ENCODE data around the gene UVRAG. TPM values are rescaled to one million over a fixed set of nuclear protein-coding genes. Genes with fewer than 3 reads are reported as not detected.

UVRAG gene
- polyA plus RNA-seq, 1 experiment = 8.2 TPM

GRCh38 chr11:75789521-75789920 lies 25.5 kb upstream of the UVRAG start:
- TF ChIP-seq CTCF (IDR thresholded peaks at IDR 0.05; ENCODE audit: insufficient read depth, low read depth, low read length) = no peak
- no peak for DNase-seq (ENCODE audit: low read depth)
- ChIA-PET CTCF (interaction anchor here (1.1 to 2.7 kb wide), 2 partner anchors 14 to 31 kb away, joined by 3 to 7 read pairs; no protein-coding TSS in a partner anchor), POLR2A (no interaction called here)
- H3K27me3 ChIP-seq (ENCODE audit: control insufficient read depth, insufficient read depth, low read length) = no peaks in the 10 kb centered on the region; the same call in 1 of the 2 replicates
- no peaks in the 10 kb centered on the region for H3K36me3 ChIP-seq (ENCODE audit: control insufficient read depth, insufficient read depth, low read length)
- H3K4me3 ChIP-seq (ENCODE audit: low read depth, low read length) = no peak overlapping the region

- ChIA-PET CTCF (interaction anchor here (0.7 to 1.4 kb wide), 2 partner anchors 11 to 16 kb away, joined by 3 to 4 read pairs; no protein-coding TSS in a partner anchor), POLR2A (no interaction called here)
- H3K27me3 ChIP-seq (ENCODE audit: control insufficient read depth, insufficient read depth, low read length) = no peaks in the 10 kb centered on the region; the same call in 1 of the 2 replicates
- no peaks in the 10 kb centered on the region for H3K36me3 ChIP-seq (ENCODE audit: control insufficient read depth, insufficient read depth, low read length)
- no peak overlapping the region for H3K4me3 ChIP-seq (ENCODE audit: low read depth, low read length)
- no peak for DNase-seq (ENCODE audit: low read depth)
- TF ChIP-seq CTCF (IDR thresholded peaks at IDR 0.05; ENCODE audit: insufficient read depth, low read depth, low read length) = no peak
Observed at GRCh38 chr11:75790986-75791385, 24.0 kb upstream of the UVRAG start.

- CTCF ChIA-PET = interaction anchor here (0.8 to 2.4 kb wide), 2 partner anchors 11 to 16 kb away, joined by 3 to 15 read pairs; no protein-coding TSS in a partner anchor
- no peaks in the 10 kb centered on the region for H3K36me3 ChIP-seq (ENCODE audit: control insufficient read depth, insufficient read depth, low read length)
- TF ChIP-seq CTCF (IDR thresholded peaks at IDR 0.05; ENCODE audit: insufficient read depth, low read depth, low read length) = no peak
- POLR2A ChIA-PET = no interaction called here
- H3K27me3 ChIP-seq (ENCODE audit: control insufficient read depth, insufficient read depth, low read length) = no peaks in the 10 kb centered on the region; the same call in 1 of the 2 replicates
- no peak for DNase-seq (ENCODE audit: low read depth)
- H3K4me3 ChIP-seq (ENCODE audit: low read depth, low read length) = no peak overlapping the region
Observed at GRCh38 chr11:75792127-75792731, 22.8 kb upstream of the UVRAG start.

DNA sequence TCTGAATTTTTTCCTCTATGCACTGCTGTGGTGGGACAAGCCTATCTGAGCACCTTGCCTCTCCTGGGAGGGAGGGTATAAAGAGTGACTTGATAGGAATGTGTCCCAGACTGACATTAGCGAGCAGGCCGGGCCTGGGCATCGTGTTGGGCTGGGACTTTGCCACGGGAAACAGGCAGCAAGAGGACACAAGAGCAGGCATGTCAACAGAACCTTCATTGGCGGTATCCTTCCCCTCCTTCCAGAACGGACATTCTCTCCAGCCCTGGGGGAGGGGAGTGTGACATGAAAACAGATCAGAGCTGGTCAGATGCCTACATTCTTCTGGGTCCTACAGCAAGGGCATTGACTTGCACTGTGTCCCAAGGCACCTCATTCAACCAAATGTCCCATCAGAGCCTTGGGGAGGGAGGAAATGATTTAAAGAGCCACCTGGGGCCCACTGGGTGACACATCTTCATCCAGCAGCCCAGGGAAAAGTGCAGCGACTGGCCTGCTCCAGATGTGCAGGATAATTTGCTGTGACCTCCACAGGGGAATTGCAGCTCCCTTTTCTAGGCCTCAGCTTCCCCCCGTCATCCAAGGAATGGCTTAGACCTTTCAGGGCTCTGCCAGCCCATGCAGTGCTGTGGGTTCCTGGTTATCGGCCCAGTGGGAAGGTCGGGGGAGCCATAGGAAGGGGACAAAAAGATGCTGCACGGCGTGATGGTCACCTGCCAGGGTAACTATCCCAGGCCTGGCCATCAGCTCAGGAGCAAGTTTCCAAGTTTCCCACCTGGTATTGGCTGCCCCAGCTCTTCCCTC lies 21.8 kb upstream of the UVRAG start:
- POLR2A ChIA-PET = no interaction called here
- Histone ChIP-seq H3K4me3 (ENCODE audit: low read depth, low read length) (no peak overlapping the region), H3K36me3 (ENCODE audit: control insufficient read depth, insufficient read depth, low read length) (no peaks in the 10 kb centered on the region), H3K27me3 (ENCODE audit: control insufficient read depth, insufficient read depth, low read length) (no peaks in the 10 kb centered on the region; the same call in 1 of the 2 replicates)
- no peak for TF ChIP-seq CTCF (IDR thresholded peaks at IDR 0.05; ENCODE audit: insufficient read depth, low read depth, low read length)
- CTCF ChIA-PET = interaction anchor here (2.4 kb wide), 1 partner anchor 10 kb away, joined by 15 read pairs; no protein-coding TSS in a partner anchor
- DNase-seq (ENCODE audit: low read depth) = no peak

DNA sequence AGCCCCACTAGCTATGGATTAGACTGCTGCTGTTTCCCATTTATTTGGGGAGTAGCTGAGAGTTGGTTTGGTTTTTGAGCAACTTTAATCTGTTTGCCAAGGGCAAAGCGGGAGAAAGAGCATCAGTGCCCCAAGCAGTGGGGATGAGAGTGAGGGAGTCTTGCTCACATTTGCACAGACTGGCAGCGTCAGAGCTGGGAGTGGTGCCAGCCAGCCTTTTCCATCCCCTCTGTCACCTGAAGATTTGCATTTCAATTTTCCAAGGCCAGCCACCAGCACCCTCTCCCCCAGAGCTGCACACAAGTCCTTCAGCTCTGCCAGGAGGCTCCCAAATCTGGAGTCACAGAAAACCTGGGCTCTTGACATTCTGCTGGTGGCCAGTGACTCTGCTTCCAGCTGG lies 21.0 kb upstream of the UVRAG start:
- POLR2A ChIA-PET = no interaction called here

More for the DNA sequence above, 21.0 kb upstream of the UVRAG start:
- no peak overlapping the region for H3K4me3 ChIP-seq (ENCODE audit: low read depth, low read length)
- no peaks in the 10 kb centered on the region for H3K36me3 ChIP-seq (ENCODE audit: control insufficient read depth, insufficient read depth, low read length)
- DNase-seq (ENCODE audit: low read depth) = no peak
- CTCF ChIA-PET = interaction anchor here (1.0 to 2.4 kb wide), 2 partner anchors 9 to 16 kb away, joined by 3 to 15 read pairs; no protein-coding TSS in a partner anchor
- no peak for TF ChIP-seq CTCF (IDR thresholded peaks at IDR 0.05; ENCODE audit: insufficient read depth, low read depth, low read length)
- H3K27me3 ChIP-seq (ENCODE audit: control insufficient read depth, insufficient read depth, low read length) = no peaks in the 10 kb centered on the region; the same call in 1 of the 2 replicates

All from BJ (cell line).